Panc1 (cell line): ENCODE results near the gene SOX4. TPM values are rescaled to one million over a fixed set of nuclear protein-coding genes. Genes with fewer than 3 reads are reported as not detected.

Source experiments
- ATAC-seq: fragments of 200-7000 bp; cut with Tn5 transposase; 2 replicates; pipeline ENCODE4 v1.9.1; 2020; ENCODE audit warnings: mild to moderate bottlenecking, moderate library complexity
- BruUV-seq: library from RNA; stranded (reverse); fragments of 400-500 nt; replicated peaks from 2 replicates; lab custom pipeline; 2021; lab: Mats Ljungman, UMichigan
- CTCF ChIA-PET: fragments of 300-600 bp; sonication (Branson Sonifier 250); formaldehyde crosslinking; loops from one replicate; lab custom pipeline; 2022; ENCODE audit warnings: antibody characterized with exemption; lab: Charles Lee
- POLR2A ChIA-PET: fragments of 300-600 bp; sonication (Branson Sonifier 250); formaldehyde crosslinking; loops from one replicate; lab custom pipeline; 2022; ENCODE audit warnings: antibody characterized with exemption; lab: Charles Lee
- DNase-seq: peaks from one replicate; pipeline ENCODE4 v3.0.0-alpha.2; 2010; ENCODE audit warnings: low read depth, low spot score
- H3K27ac ChIP-seq: 2 replicates; pipeline ENCODE4 v1.5.1; 2011; ENCODE audit warnings: mild to moderate bottlenecking, low read length, inconsistent platforms
- H3K27me3 ChIP-seq: fragments of 200-500 bp; sonication (Bioruptor generic); 2 replicates; pipeline ENCODE4 v1.6.0; 2014; ENCODE audit warnings: low read length, inconsistent platforms; ENCODE audit not compliant: control insufficient read depth, insufficient read depth
- H3K36me3 ChIP-seq: fragments of 200-500 bp; sonication (Bioruptor generic); 2 replicates; pipeline ENCODE4 v1.5.1; 2014; ENCODE audit warnings: inconsistent platforms, mild to moderate bottlenecking, low read length, moderate library complexity; ENCODE audit not compliant: control insufficient read depth, insufficient read depth
- H3K4me1 ChIP-seq: 2 replicates; pipeline ENCODE4 v1.5.1; 2011; ENCODE audit warnings: inconsistent platforms, mild to moderate bottlenecking, low read length, moderate library complexity; ENCODE audit not compliant: control insufficient read depth, insufficient read depth
- H3K4me3 ChIP-seq, 2 experiments: 2 replicates each; pipeline ENCODE4 v1.5.1; 2011 to 2012; ENCODE audit warnings: low read depth in 2 of 2, low read length in 2 of 2, mild to moderate bottlenecking in 2 of 2, inconsistent platforms in 1 of 2, moderate library complexity in 1 of 2
- H3K9me3 ChIP-seq: fragments of 200-500 bp; sonication (Bioruptor generic); 2 replicates; pipeline ENCODE4 v1.5.1; 2014; ENCODE audit warnings: low read depth, mild to moderate bottlenecking, inconsistent platforms, low read length, moderate library complexity; ENCODE audit not compliant: control insufficient read depth, insufficient read depth
- CTCF ChIP-seq: fragments of 450-650 bp; IDR thresholded peaks from 2 replicates; pipeline ENCODE4 v1.5.1; 2017; ENCODE audit warnings: mild to moderate bottlenecking
- POLR2AphosphoS5 ChIP-seq: IDR thresholded peaks from 2 replicates; pipeline ENCODE4 v1.6.1; 2012; ENCODE audit warnings: mild to moderate bottlenecking, low read depth, low read length, moderate library complexity
- REST ChIP-seq, 2 experiments: IDR thresholded peaks; 2 replicates each; pipeline ENCODE4 v1.6.1; 2011 to 2012; ENCODE audit warnings: low read depth in 2 of 2, control low read depth in 1 of 2, low read length in 1 of 2, mild to moderate bottlenecking in 1 of 2, moderate library complexity in 1 of 2; ENCODE audit not compliant: insufficient read depth in 1 of 2
- SIN3A ChIP-seq: IDR thresholded peaks from 2 replicates; pipeline ENCODE4 v1.6.1; 2012; ENCODE audit warnings: low read depth, mild to moderate bottlenecking, low read length, moderate library complexity, borderline replicate concordance; ENCODE audit not compliant: insufficient read depth
- TCF7L2 ChIP-seq: IDR thresholded peaks from 2 replicates; pipeline ENCODE4 v1.6.1; 2011; ENCODE audit warnings: mild to moderate bottlenecking, low read depth, low read length, inconsistent platforms
- in situ Hi-C: cut with HindIII; loops from 2 replicates; pipeline ENCODE4 v1.10.0; 2016; ENCODE audit warnings: low sequenced_read_pairs, low pct_unique_long_range_greater_than_20kb
- intact Hi-C: fragments of 100-400 bp; cut with micrococcal nuclease; formaldehyde crosslinking; loops from one replicate; pipeline ENCODE4 v1.10.0; 2022; ENCODE audit not compliant: unreplicated experiment
- total RNA-seq: library from RNA; stranded (reverse); gene quantifications from one replicate; pipeline ENCODE4 v1.2.1, GENCODE V29; 2021; ENCODE audit not compliant: unreplicated experiment

The SOX4 gene
- total RNA-seq, 1 experiment from 2014 or later = 71.9 TPM

GRCh38 chr6:21599051-21599696 is 5.6 kb downstream of the SOX4 start:
- no TSS peak for BruUV-seq
- DNase-seq (no peak), ATAC-seq (no peak)
- H3K36me3 ChIP-seq = peaks cover 22% of the 10 kb centered on the region
- in situ Hi-C loops (no loop called here), intact Hi-C loops (loop anchor here (5.0 to 10.0 kb wide), 4 partner anchors 143 to 543 kb away; no protein-coding TSS in a partner anchor)
- POLR2A ChIA-PET = interaction anchor here (0.6 kb wide), 1 partner anchor 46 kb away, joined by 12 read pairs; no protein-coding TSS in a partner anchor
- peak overlapping the region; percentile 95 to 96 for H3K4me3 ChIP-seq
- no peaks in the 10 kb centered on the region for H3K9me3 ChIP-seq
- H3K4me1 ChIP-seq = peaks cover 26% of the 10 kb centered on the region
- H3K27ac ChIP-seq = peak overlapping the region; percentile 98
- CTCF ChIA-PET = no interaction called here
- H3K27me3 ChIP-seq = no peaks in the 10 kb centered on the region
- TF ChIP-seq TCF7L2 (no peak), SIN3A (no peak)

- in situ Hi-C loops (no loop called here), intact Hi-C loops (no loop called here)
- no TSS peak for BruUV-seq
- Histone ChIP-seq H3K27me3 (no peaks in the 10 kb centered on the region), H3K4me3 (no peak overlapping the region), H3K27ac (0 out of 2 replicates have a peak overlapping the region, but pooled peaks have one; percentile 23), H3K4me1 (peaks cover 26% of the 10 kb centered on the region), H3K9me3 (no peaks in the 10 kb centered on the region), H3K36me3 (peaks cover 9% of the 10 kb centered on the region; the same call in 1 of the 2 replicates)
- ATAC-seq (no peak), DNase-seq (no peak)
- TF ChIP-seq REST (IDR thresholded peaks at IDR 0.05; ENCODE audit: insufficient read depth in 1 of 2, low read depth in 2 of 2, low read length in 1 of 2) (no peak), POLR2AphosphoS5 (no peak), TCF7L2 (no peak), CTCF (no peak), SIN3A (no peak)
- ChIA-PET POLR2A (interaction anchor here (0.5 kb wide), 1 partner anchor 15 kb away, joined by 6 read pairs; no protein-coding TSS in a partner anchor), CTCF (interaction anchor here (0.6 kb wide), 1 partner anchor 192 kb away, joined by 3 read pairs; no protein-coding TSS in a partner anchor)
Observed at GRCh38 chr6:21601339-21601923, 7.9 kb downstream of the SOX4 start.
